Prostate gland (tissue), 2 donors: ENCODE measurements around the gene ST6GALNAC3.

ENCODE experiments used
- POLR2A ChIP-seq: fragments of 450-650 bp; IDR thresholded peaks from one replicate; pipeline ENCODE4 v1.6.1; 2016; ENCODE audit warnings: antibody characterized with exemption, mild to moderate bottlenecking
- POLR2AphosphoS5 ChIP-seq: sonication (generic); formaldehyde crosslinking; IDR thresholded peaks from one replicate; pipeline ENCODE4 v1.6.1; 2017; ENCODE audit warnings: antibody characterized with exemption
- TF ChIP-seq, protein P1 (sequence below), 4 experiments: fragments of 200-600 bp in 2 of 4; fragments of 450-650 bp in 2 of 4; sonication (generic) in 2 of 4; IDR thresholded peaks; 1 replicate in 3 of 4; 2 replicates in 1 of 4; pipeline ENCODE4 v1.5.1; 2016 to 2019; ENCODE audit warnings: antibody characterized with exemption in 4 of 4, mild to moderate bottlenecking in 2 of 4, moderate library complexity in 2 of 4

- TF ChIP-seq, protein P1, sequence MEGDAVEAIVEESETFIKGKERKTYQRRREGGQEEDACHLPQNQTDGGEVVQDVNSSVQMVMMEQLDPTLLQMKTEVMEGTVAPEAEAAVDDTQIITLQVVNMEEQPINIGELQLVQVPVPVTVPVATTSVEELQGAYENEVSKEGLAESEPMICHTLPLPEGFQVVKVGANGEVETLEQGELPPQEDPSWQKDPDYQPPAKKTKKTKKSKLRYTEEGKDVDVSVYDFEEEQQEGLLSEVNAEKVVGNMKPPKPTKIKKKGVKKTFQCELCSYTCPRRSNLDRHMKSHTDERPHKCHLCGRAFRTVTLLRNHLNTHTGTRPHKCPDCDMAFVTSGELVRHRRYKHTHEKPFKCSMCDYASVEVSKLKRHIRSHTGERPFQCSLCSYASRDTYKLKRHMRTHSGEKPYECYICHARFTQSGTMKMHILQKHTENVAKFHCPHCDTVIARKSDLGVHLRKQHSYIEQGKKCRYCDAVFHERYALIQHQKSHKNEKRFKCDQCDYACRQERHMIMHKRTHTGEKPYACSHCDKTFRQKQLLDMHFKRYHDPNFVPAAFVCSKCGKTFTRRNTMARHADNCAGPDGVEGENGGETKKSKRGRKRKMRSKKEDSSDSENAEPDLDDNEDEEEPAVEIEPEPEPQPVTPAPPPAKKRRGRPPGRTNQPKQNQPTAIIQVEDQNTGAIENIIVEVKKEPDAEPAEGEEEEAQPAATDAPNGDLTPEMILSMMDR (IDR thresholded peaks at IDR 0.05), result no peak
- TF ChIP-seq POLR2AphosphoS5 (no peak), POLR2A (no peak)
Observed at GRCh38 chr1:76048926-76049325, 25.6 kb upstream of the ST6GALNAC3 start.
